Panc1 (cell line): ENCODE data around the gene CYB561D1. TPM values are rescaled to one million over a fixed set of nuclear protein-coding genes. Genes with fewer than 3 reads are reported as not detected.

Experiments
- ATAC-seq: fragments of 200-7000 bp; cut with Tn5 transposase; 2 replicates; pipeline ENCODE4 v1.9.1; 2020; ENCODE audit warnings: mild to moderate bottlenecking, moderate library complexity
- BruUV-seq: library from RNA; stranded (reverse); fragments of 400-500 nt; replicated peaks from 2 replicates; lab custom pipeline; 2021; lab: Mats Ljungman, UMichigan
- CTCF ChIA-PET: fragments of 300-600 bp; sonication (Branson Sonifier 250); formaldehyde crosslinking; loops from one replicate; lab custom pipeline; 2022; ENCODE audit warnings: antibody characterized with exemption; lab: Charles Lee
- POLR2A ChIA-PET: fragments of 300-600 bp; sonication (Branson Sonifier 250); formaldehyde crosslinking; loops from one replicate; lab custom pipeline; 2022; ENCODE audit warnings: antibody characterized with exemption; lab: Charles Lee
- DNase-seq: peaks from one replicate; pipeline ENCODE4 v3.0.0-alpha.2; 2010; ENCODE audit warnings: low read depth, low spot score
- H3K27ac ChIP-seq: 2 replicates; pipeline ENCODE4 v1.5.1; 2011; ENCODE audit warnings: mild to moderate bottlenecking, low read length, inconsistent platforms
- H3K27me3 ChIP-seq: fragments of 200-500 bp; sonication (Bioruptor generic); 2 replicates; pipeline ENCODE4 v1.6.0; 2014; ENCODE audit warnings: low read length, inconsistent platforms; ENCODE audit not compliant: control insufficient read depth, insufficient read depth
- H3K36me3 ChIP-seq: fragments of 200-500 bp; sonication (Bioruptor generic); 2 replicates; pipeline ENCODE4 v1.5.1; 2014; ENCODE audit warnings: inconsistent platforms, mild to moderate bottlenecking, low read length, moderate library complexity; ENCODE audit not compliant: control insufficient read depth, insufficient read depth
- H3K4me1 ChIP-seq: 2 replicates; pipeline ENCODE4 v1.5.1; 2011; ENCODE audit warnings: inconsistent platforms, mild to moderate bottlenecking, low read length, moderate library complexity; ENCODE audit not compliant: control insufficient read depth, insufficient read depth
- H3K4me3 ChIP-seq, 2 experiments: 2 replicates each; pipeline ENCODE4 v1.5.1; 2011 to 2012; ENCODE audit warnings: low read depth in 2 of 2, low read length in 2 of 2, mild to moderate bottlenecking in 2 of 2, inconsistent platforms in 1 of 2, moderate library complexity in 1 of 2
- H3K9me3 ChIP-seq: fragments of 200-500 bp; sonication (Bioruptor generic); 2 replicates; pipeline ENCODE4 v1.5.1; 2014; ENCODE audit warnings: low read depth, mild to moderate bottlenecking, inconsistent platforms, low read length, moderate library complexity; ENCODE audit not compliant: control insufficient read depth, insufficient read depth
- POLR2AphosphoS5 ChIP-seq: IDR thresholded peaks from 2 replicates; pipeline ENCODE4 v1.6.1; 2012; ENCODE audit warnings: mild to moderate bottlenecking, low read depth, low read length, moderate library complexity
- REST ChIP-seq, 2 experiments: IDR thresholded peaks; 2 replicates each; pipeline ENCODE4 v1.6.1; 2011 to 2012; ENCODE audit warnings: low read depth in 2 of 2, control low read depth in 1 of 2, low read length in 1 of 2, mild to moderate bottlenecking in 1 of 2, moderate library complexity in 1 of 2; ENCODE audit not compliant: insufficient read depth in 1 of 2
- SIN3A ChIP-seq: IDR thresholded peaks from 2 replicates; pipeline ENCODE4 v1.6.1; 2012; ENCODE audit warnings: low read depth, mild to moderate bottlenecking, low read length, moderate library complexity, borderline replicate concordance; ENCODE audit not compliant: insufficient read depth
- TCF7L2 ChIP-seq: IDR thresholded peaks from 2 replicates; pipeline ENCODE4 v1.6.1; 2011; ENCODE audit warnings: mild to moderate bottlenecking, low read depth, low read length, inconsistent platforms
- in situ Hi-C: cut with HindIII; loops from 2 replicates; pipeline ENCODE4 v1.10.0; 2016; ENCODE audit warnings: low sequenced_read_pairs, low pct_unique_long_range_greater_than_20kb
- intact Hi-C: fragments of 100-400 bp; cut with micrococcal nuclease; formaldehyde crosslinking; loops from one replicate; pipeline ENCODE4 v1.10.0; 2022; ENCODE audit not compliant: unreplicated experiment
- total RNA-seq: library from RNA; stranded (reverse); gene quantifications from one replicate; pipeline ENCODE4 v1.2.1, GENCODE V29; 2021; ENCODE audit not compliant: unreplicated experiment
- TF ChIP-seq, protein P1 (sequence below): fragments of 450-650 bp; IDR thresholded peaks from 2 replicates; pipeline ENCODE4 v1.5.1; 2017; ENCODE audit warnings: mild to moderate bottlenecking

The CYB561D1 gene
- total RNA-seq, 1 experiment from 2014 or later: 4.5 TPM

DNA sequence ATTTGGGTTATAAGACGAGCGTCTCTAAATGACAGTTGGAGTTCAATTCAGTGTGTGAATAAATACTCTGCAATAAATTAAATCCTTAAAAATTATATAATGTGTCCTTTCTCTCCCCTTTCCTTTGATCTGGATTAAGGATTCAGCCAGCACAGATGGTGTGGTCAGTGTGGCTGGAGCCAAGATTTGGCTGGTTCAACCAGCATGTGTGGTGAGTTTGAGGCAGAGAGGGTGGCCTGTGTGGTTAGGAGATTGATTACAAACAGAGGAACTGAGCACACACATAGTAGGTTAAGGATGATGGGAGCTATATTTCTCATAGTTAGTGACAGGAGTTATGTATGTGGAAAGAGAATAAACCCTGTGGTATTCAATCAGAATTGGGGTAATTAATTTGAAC lies 29.8 kb downstream of the CYB561D1 start:
- ChIA-PET POLR2A (interaction anchor here (0.6 kb wide), 1 partner anchor 62 kb away, joined by 3 read pairs; no protein-coding TSS in a partner anchor), CTCF (no interaction called here)
- Histone ChIP-seq H3K4me3 (no peak overlapping the region), H3K4me1 (no peaks in the 10 kb centered on the region), H3K27ac (no peak overlapping the region), H3K27me3 (no peaks in the 10 kb centered on the region; the same call in 1 of the 2 replicates), H3K36me3 (no peaks in the 10 kb centered on the region), H3K9me3 (no peaks in the 10 kb centered on the region)
- TF ChIP-seq POLR2AphosphoS5 (no peak), TCF7L2 (no peak), REST (IDR thresholded peaks at IDR 0.05; ENCODE audit: insufficient read depth in 1 of 2, low read depth in 2 of 2, low read length in 1 of 2) (no peak), SIN3A (no peak)
- TF ChIP-seq, protein P1, sequence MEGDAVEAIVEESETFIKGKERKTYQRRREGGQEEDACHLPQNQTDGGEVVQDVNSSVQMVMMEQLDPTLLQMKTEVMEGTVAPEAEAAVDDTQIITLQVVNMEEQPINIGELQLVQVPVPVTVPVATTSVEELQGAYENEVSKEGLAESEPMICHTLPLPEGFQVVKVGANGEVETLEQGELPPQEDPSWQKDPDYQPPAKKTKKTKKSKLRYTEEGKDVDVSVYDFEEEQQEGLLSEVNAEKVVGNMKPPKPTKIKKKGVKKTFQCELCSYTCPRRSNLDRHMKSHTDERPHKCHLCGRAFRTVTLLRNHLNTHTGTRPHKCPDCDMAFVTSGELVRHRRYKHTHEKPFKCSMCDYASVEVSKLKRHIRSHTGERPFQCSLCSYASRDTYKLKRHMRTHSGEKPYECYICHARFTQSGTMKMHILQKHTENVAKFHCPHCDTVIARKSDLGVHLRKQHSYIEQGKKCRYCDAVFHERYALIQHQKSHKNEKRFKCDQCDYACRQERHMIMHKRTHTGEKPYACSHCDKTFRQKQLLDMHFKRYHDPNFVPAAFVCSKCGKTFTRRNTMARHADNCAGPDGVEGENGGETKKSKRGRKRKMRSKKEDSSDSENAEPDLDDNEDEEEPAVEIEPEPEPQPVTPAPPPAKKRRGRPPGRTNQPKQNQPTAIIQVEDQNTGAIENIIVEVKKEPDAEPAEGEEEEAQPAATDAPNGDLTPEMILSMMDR: no peak
- DNase-seq (no peak), ATAC-seq (no peak)
- intact Hi-C loops: no loop called here
- in situ Hi-C loops: no loop called here
- no TSS peak for BruUV-seq

DNA sequence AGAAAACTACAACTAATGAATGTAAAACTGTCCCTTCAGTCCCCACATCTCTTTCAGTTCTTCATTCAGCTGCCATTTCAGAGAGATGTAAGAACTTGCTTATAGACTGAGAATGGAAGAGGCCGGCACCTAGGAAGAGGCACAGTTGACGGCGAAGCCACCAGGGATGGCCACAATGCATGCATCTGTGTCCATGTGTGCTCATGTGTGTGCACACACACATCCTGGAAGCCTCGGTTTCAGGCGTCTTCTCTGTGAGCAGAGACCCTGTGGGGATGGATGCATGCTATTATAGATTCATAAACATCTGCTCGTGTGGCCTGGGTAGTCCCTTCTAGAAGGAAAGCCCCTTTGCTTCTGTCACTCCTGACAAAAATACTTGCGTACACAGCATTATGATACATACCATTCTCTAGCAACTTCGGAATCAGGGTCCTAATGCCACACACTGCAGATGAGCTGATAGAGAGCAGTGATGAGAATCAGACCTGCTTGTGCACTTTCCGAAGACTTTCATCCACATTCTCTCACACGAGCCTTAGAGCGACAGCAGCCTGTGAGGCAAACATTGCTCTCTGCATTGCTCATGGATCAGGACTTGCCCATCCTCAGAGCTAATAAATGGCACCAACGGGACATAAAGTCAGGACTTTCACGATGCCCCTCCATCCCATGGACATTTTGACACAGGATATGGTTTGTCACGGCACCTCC lies 33.4 kb downstream of the CYB561D1 start:
- Histone ChIP-seq H3K9me3 (no peaks in the 10 kb centered on the region), H3K27me3 (no peaks in the 10 kb centered on the region), H3K36me3 (no peaks in the 10 kb centered on the region), H3K27ac (no peak overlapping the region), H3K4me3 (no peak overlapping the region), H3K4me1 (no peaks in the 10 kb centered on the region)
- CTCF ChIA-PET: no interaction called here
- DNase-seq (no peak), ATAC-seq (no peak)
- in situ Hi-C loops: no loop called here
- intact Hi-C loops: no loop called here
- POLR2A ChIA-PET: no interaction called here
- no peak for TF ChIP-seq TCF7L2
- no peak for TF ChIP-seq POLR2AphosphoS5
- TF ChIP-seq, protein P1: no peak
- TF ChIP-seq REST (IDR thresholded peaks at IDR 0.05; ENCODE audit: insufficient read depth in 1 of 2, low read depth in 2 of 2, low read length in 1 of 2): no peak
- TF ChIP-seq SIN3A: no peak
- BruUV-seq: no TSS peak
